ENCODE results near the gene DNMT3A. TPM values are rescaled to one million over a fixed set of nuclear protein-coding genes. Genes with fewer than 3 reads are reported as not detected.

Gene DNMT3A
- total and polyA plus RNA-seq, 2 donors (not counting 3 experiments of a cell fraction or from before 2014, with no cell fraction given): 23.3 to 71.7 TPM

- no TSS peak for BruUV-seq (replicated peaks)
- no peak for TF ChIP-seq MAX (IDR thresholded peaks at IDR 0.05; ENCODE audit: insufficient read depth, insufficient read length)
- no peak for TF ChIP-seq MYC (IDR thresholded peaks at IDR 0.05; ENCODE audit: low read depth, low read length)
- no peak for TF ChIP-seq GATA2 (IDR thresholded peaks at IDR 0.05; ENCODE audit: insufficient read depth, insufficient read length, low read depth, low read length)
- no peak for TF ChIP-seq CTCF (IDR thresholded peaks at IDR 0.05; ENCODE audit: extremely low read depth in 1 of 2, insufficient read depth in 1 of 2, low read depth in 1 of 2, low read length in 2 of 2)
- no peak for TF ChIP-seq FOS (IDR thresholded peaks at IDR 0.05; ENCODE audit: borderline replicate concordance, insufficient read depth, low read length)
- no peak for TF ChIP-seq POLR2A (IDR thresholded peaks at IDR 0.05; ENCODE audit: low read depth, low read length)
- no peak for TF ChIP-seq EZH2 (IDR thresholded peaks at IDR 0.05; ENCODE audit: borderline replicate concordance, low read depth, low read length, severe bottlenecking)
- TF ChIP-seq POLR2AphosphoS5 (IDR thresholded peaks at IDR 0.05; ENCODE audit: insufficient read depth, low read depth, low read length): no peak
- no peak for TF ChIP-seq JUN (IDR thresholded peaks at IDR 0.05; ENCODE audit: borderline replicate concordance, insufficient read depth, insufficient read length, low read depth)
- FAIRE-seq: no peak
- dilution Hi-C loops (cut with MboI; ENCODE audit: extremely low pct_ligation_motif_present, low sequenced_read_pairs): no loop called here
- H3K79me2 ChIP-seq (ENCODE audit: control insufficient read depth, insufficient read depth, low read length): no peaks in the 10 kb centered on the region
- no peaks in the 10 kb centered on the region for H3K9me1 ChIP-seq (replicated peaks; ENCODE audit: control insufficient read depth, extremely low read depth, insufficient read depth, low read length)
- ChIA-PET POLR2A (no interaction called here), CTCF (interaction anchor here (1.6 to 2.4 kb wide), 2 partner anchors 12 to 49 kb away, joined by 3 to 8 read pairs; no protein-coding TSS in a partner anchor)
- intact Hi-C loops (cut with micrococcal nuclease): no loop called here
- H4K20me1 ChIP-seq (replicated peaks; ENCODE audit: control insufficient read depth, extremely low read depth, insufficient read depth, low read length): no peaks in the 10 kb centered on the region
- no peak overlapping the region for H3K4me2 ChIP-seq (ENCODE audit: insufficient read depth, low read length)
- no peak overlapping the region for H2AFZ ChIP-seq (ENCODE audit: low read depth, low read length)
- H3K4me3 ChIP-seq (replicated peaks in 1 of 3; ENCODE audit: insufficient read depth in 1 of 3, low read depth in 1 of 3, low read length in 3 of 3): no peak overlapping the region
- no peaks in the 10 kb centered on the region for H3K9me3 ChIP-seq (replicated peaks; ENCODE audit: control insufficient read depth, insufficient read depth, low read length)
- H3K27me3 ChIP-seq (ENCODE audit: control insufficient read depth in 2 of 2, insufficient read depth in 2 of 2, low read length in 2 of 2): no peaks in the 10 kb centered on the region
- H3K27ac ChIP-seq (ENCODE audit: insufficient read depth, low read depth, low read length): no peak overlapping the region
- no peak overlapping the region for H3K9ac ChIP-seq (replicated peaks; ENCODE audit: extremely low read depth, insufficient read depth, low read length)
- peaks cover 0 to 10% of the 10 kb centered on the region in 2 experiments for H3K36me3 ChIP-seq (ENCODE audit: control insufficient read depth in 2 of 2, extremely low read depth in 1 of 2, insufficient read depth in 2 of 2, low read length in 2 of 2)
- no peak for DNase-seq (ENCODE audit: low read depth, low spot score)
- no peaks in the 10 kb centered on the region for H3K4me1 ChIP-seq (ENCODE audit: control insufficient read depth, extremely low read depth, insufficient read depth, low read length)
These were observed 28.6 kb downstream of the DNMT3A start for GRCh38 chr2:25312958-25313710.
